Suprapubic skin (tissue), 3 donors: ENCODE measurements around the gene DCAF8.

Experiments used
- POLR2A ChIP-seq, 2 donors: fragments of 450-650 bp; IDR thresholded peaks; one replicate each; pipeline ENCODE4 v1.6.1; 2017; ENCODE audit warnings: antibody characterized with exemption in 2 of 2, mild to moderate bottlenecking in 2 of 2, moderate library complexity in 2 of 2
- TF ChIP-seq, protein P1 (sequence below), 2 donors: fragments of 200-600 bp in 1 of 2; fragments of 450-650 bp in 1 of 2; sonication (generic) in 1 of 2; IDR thresholded peaks; one replicate each; pipeline ENCODE4 v1.5.1; 2016 to 2019; ENCODE audit warnings: antibody characterized with exemption in 2 of 2, mild to moderate bottlenecking in 1 of 2, moderate library complexity in 1 of 2

DNA sequence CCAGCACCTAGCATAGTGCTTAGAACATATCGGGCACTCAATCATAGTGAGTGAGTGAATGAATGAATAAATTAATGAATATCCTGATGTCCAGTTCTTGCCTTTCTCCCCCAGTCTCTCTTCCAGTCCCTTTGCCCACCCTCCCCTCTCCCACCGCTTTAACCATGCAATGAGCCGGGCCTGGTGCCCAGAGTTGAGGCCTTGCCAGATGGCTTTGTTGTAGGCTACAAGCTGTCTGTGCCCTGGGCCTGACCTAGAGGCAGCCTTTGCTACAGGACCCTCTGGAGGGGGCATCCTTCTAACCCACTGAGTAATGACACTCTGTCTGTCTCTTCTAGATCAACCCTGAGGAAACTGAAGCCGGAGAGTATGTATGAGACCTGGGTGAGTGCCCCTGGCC lies 65.1 kb downstream of the DCAF8 start:
- TF ChIP-seq, protein P1, sequence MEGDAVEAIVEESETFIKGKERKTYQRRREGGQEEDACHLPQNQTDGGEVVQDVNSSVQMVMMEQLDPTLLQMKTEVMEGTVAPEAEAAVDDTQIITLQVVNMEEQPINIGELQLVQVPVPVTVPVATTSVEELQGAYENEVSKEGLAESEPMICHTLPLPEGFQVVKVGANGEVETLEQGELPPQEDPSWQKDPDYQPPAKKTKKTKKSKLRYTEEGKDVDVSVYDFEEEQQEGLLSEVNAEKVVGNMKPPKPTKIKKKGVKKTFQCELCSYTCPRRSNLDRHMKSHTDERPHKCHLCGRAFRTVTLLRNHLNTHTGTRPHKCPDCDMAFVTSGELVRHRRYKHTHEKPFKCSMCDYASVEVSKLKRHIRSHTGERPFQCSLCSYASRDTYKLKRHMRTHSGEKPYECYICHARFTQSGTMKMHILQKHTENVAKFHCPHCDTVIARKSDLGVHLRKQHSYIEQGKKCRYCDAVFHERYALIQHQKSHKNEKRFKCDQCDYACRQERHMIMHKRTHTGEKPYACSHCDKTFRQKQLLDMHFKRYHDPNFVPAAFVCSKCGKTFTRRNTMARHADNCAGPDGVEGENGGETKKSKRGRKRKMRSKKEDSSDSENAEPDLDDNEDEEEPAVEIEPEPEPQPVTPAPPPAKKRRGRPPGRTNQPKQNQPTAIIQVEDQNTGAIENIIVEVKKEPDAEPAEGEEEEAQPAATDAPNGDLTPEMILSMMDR (IDR thresholded peaks at IDR 0.05): no peak
- TF ChIP-seq POLR2A (IDR thresholded peaks at IDR 0.05): no peak
